ENCODE measurements around the gene ST3GAL3. TPM values are rescaled to one million over a fixed set of nuclear protein-coding genes. Genes with fewer than 3 reads are reported as not detected.

ST3GAL3 gene
- total RNA-seq, 1 donor from 2014 or later: 15.2 TPM

DNA sequence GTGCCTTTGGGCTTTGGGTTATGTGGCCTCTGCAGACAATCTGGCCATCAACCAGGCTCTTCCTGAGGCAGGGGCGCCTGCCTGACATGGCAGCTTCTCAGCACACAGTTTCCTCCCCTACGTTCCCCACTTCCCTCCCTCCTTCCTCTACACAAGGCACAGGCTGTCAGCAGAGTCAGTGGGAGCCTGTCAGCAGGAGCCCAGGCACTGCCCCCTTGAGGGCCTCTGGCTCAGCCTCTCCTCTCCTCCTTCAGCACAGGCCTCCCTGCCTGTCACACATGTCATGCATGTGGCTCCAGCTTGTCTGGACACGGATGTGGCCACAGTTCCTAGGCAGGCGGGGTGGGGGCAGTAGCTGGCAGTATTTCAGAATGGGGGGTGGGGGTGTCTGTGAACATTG lies 174.1 kb downstream of the ST3GAL3 start:
- Mint-ChIP-seq H3K27ac (ENCODE audit: unreplicated experiment) (no peak overlapping the region), H3K4me1 (ENCODE audit: low read depth) (no peaks in the 10 kb centered on the region), H3K36me3 (ENCODE audit: low read depth) (no peaks in the 10 kb centered on the region), H3K4me3 (ENCODE audit: unreplicated experiment) (no peak overlapping the region), H3K9me3 (ENCODE audit: low read depth) (no peaks in the 10 kb centered on the region), H3K27me3 (ENCODE audit: low read depth) (no peaks in the 10 kb centered on the region)
- DNase-seq (ENCODE audit: low spot score): no peak
- TF ChIP-seq, protein P1, sequence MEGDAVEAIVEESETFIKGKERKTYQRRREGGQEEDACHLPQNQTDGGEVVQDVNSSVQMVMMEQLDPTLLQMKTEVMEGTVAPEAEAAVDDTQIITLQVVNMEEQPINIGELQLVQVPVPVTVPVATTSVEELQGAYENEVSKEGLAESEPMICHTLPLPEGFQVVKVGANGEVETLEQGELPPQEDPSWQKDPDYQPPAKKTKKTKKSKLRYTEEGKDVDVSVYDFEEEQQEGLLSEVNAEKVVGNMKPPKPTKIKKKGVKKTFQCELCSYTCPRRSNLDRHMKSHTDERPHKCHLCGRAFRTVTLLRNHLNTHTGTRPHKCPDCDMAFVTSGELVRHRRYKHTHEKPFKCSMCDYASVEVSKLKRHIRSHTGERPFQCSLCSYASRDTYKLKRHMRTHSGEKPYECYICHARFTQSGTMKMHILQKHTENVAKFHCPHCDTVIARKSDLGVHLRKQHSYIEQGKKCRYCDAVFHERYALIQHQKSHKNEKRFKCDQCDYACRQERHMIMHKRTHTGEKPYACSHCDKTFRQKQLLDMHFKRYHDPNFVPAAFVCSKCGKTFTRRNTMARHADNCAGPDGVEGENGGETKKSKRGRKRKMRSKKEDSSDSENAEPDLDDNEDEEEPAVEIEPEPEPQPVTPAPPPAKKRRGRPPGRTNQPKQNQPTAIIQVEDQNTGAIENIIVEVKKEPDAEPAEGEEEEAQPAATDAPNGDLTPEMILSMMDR (IDR thresholded peaks at IDR 0.05): peak; percentile 16

DNA sequence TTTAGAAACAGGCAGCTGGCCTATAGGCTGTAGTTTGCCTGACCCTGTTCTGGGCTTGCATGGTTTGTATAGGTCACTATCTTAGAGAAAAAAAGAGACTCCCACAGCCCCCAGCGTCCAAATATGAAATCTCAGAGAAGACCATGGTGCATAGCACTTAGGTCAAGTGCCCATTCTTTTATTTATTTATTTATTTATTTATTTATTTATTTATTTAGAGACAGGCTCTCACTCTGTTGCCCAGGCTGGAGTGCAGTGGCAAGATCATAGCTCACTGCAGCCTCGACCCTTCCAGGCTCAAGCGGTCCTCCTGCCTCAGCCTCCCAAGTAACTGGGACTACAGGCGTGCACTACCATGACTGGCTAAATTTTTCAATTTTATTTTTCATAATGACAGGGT lies 175.4 kb downstream of the ST3GAL3 start:
- H3K36me3 Mint-ChIP-seq (ENCODE audit: low read depth): no peaks in the 10 kb centered on the region
- no peak overlapping the region for H3K4me3 Mint-ChIP-seq (ENCODE audit: unreplicated experiment)
- no peaks in the 10 kb centered on the region for H3K27me3 Mint-ChIP-seq (ENCODE audit: low read depth)
- TF ChIP-seq, protein P1 (IDR thresholded peaks at IDR 0.05): no peak
- no peak for DNase-seq (ENCODE audit: low spot score)
- no peak overlapping the region for H3K27ac Mint-ChIP-seq (ENCODE audit: unreplicated experiment)
- no peaks in the 10 kb centered on the region for H3K9me3 Mint-ChIP-seq (ENCODE audit: low read depth)
- H3K4me1 Mint-ChIP-seq (ENCODE audit: low read depth): no peaks in the 10 kb centered on the region

DNA sequence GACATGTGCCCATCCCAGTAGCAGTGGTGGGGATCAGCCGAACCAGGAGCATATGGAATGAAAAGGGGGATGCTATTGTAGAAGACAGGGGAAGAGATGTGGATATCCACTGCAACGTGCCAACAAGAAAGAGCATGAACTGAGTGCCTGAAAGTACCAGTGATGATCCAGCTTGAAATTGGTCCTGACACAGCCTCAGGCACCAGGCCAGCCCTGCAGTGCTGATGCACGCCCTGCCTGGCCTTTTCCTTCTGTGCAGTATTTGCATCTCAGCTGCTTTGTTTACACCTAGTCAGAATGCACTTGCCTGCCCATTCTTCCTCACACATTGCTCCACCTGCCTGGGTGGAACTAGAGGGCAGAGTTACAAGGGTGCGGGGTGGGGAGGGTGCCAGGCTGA lies 176.0 kb downstream of the ST3GAL3 start:
- Mint-ChIP-seq H3K4me1 (ENCODE audit: low read depth) (no peaks in the 10 kb centered on the region), H3K27me3 (ENCODE audit: low read depth) (no peaks in the 10 kb centered on the region), H3K27ac (ENCODE audit: unreplicated experiment) (no peak overlapping the region), H3K9me3 (ENCODE audit: low read depth) (no peaks in the 10 kb centered on the region), H3K36me3 (ENCODE audit: low read depth) (no peaks in the 10 kb centered on the region), H3K4me3 (ENCODE audit: unreplicated experiment) (no peak overlapping the region)
- DNase-seq (ENCODE audit: low spot score): no peak
- TF ChIP-seq, protein P1 (IDR thresholded peaks at IDR 0.05): no peak

DNA sequence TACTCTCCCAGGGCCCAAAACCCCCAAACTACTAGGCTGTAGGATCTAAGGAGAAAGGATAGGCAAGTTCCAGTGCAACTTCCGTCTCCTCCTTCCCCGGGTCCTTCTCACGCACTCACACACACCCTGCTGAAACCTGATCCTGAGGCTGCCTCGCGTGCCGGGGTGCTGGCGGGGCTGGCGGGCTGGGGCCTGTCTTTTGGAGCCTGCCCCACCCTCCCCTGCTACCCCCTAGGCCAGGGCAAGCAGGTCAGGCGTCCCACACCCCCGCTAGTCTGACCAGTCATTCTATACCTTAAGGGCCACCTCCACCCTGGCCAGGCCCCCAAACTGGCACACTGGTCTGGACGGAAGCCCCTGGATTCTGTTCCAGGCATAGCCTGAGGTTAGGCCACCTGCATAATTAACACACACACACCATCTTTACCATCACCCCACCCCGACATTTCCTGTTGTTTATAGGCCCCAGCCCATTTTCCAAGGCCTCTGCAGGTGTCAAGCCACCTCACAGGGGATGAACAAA lies 178.0 kb downstream of the ST3GAL3 start:
- Mint-ChIP-seq H3K4me1 (ENCODE audit: low read depth) (no peaks in the 10 kb centered on the region), H3K4me3 (ENCODE audit: unreplicated experiment) (no peak overlapping the region), H3K9me3 (ENCODE audit: low read depth) (no peaks in the 10 kb centered on the region), H3K27ac (ENCODE audit: unreplicated experiment) (no peak overlapping the region), H3K36me3 (ENCODE audit: low read depth) (no peaks in the 10 kb centered on the region), H3K27me3 (ENCODE audit: low read depth) (no peaks in the 10 kb centered on the region)
- DNase-seq (ENCODE audit: low spot score): no peak
- TF ChIP-seq, protein P1 (IDR thresholded peaks at IDR 0.05): no peak

DNA sequence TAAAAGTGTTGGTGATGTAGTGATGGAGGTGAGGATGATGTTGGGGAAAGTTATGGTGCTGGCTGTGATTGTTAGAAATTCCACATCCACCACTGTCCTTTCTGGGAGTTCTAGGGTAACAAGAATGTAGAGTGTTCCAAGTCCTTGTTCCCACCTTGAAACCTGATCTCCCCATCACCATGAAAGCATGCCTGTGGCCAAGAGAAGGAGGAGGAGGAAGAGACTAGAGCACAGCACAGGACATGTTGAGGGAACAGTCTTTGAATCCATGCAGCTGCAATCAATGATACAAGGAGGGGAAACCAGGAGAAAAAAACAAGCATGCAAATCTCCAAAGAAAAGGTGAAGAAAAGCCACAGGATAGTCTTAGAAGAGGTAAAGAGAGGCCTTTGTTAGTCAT lies 180.4 kb downstream of the ST3GAL3 start:
- Mint-ChIP-seq H3K4me3 (ENCODE audit: unreplicated experiment) (no peak overlapping the region), H3K4me1 (ENCODE audit: low read depth) (no peaks in the 10 kb centered on the region), H3K9me3 (ENCODE audit: low read depth) (no peaks in the 10 kb centered on the region), H3K27me3 (ENCODE audit: low read depth) (no peaks in the 10 kb centered on the region), H3K27ac (ENCODE audit: unreplicated experiment) (no peak overlapping the region), H3K36me3 (ENCODE audit: low read depth) (no peaks in the 10 kb centered on the region)
- TF ChIP-seq, protein P1 (IDR thresholded peaks at IDR 0.05): no peak
- DNase-seq (ENCODE audit: low spot score): no peak
